SK-N-SH treated with all-trans-retinoic acid at 6 μM for 48 hours (cell line): ENCODE measurements around the gene FPGS.

Experiments used
- ATAC-seq: fragments of 200-7000 bp; cut with Tn5 transposase; 3 replicates; pipeline ENCODE4 v1.9.1; 2020; ENCODE audit warnings: mild to moderate bottlenecking, moderate library complexity
- CSDC2 ChIP-seq: fragments of 250-450 bp; sonication (Bioruptor Pico); IDR thresholded peaks from 2 replicates; pipeline ENCODE4 v1.5.0; 2020; ENCODE audit warnings: mild to moderate bottlenecking, moderate library complexity
- CSRNP3 ChIP-seq: fragments of 250-450 bp; sonication (Bioruptor Pico); IDR thresholded peaks from 2 replicates; pipeline ENCODE4 v1.5.1; 2021; ENCODE audit warnings: mild to moderate bottlenecking, moderate library complexity
- ESRRG ChIP-seq: fragments of 250-450 bp; sonication (Bioruptor Pico); IDR thresholded peaks from 2 replicates; pipeline ENCODE4 v1.6.1; 2021; ENCODE audit warnings: mild to moderate bottlenecking
- GLIS3 ChIP-seq: fragments of 250-450 bp; sonication (Bioruptor Pico); IDR thresholded peaks from 2 replicates; pipeline ENCODE4 v1.5.0; 2020; ENCODE audit warnings: mild to moderate bottlenecking, moderate library complexity
- ISL1 ChIP-seq: fragments of 250-450 bp; sonication (Bioruptor Pico); IDR thresholded peaks from 2 replicates; pipeline ENCODE4 v2.1.2; 2022; ENCODE audit warnings: mild to moderate bottlenecking, moderate library complexity
- OSR1 ChIP-seq: fragments of 250-450 bp; sonication (Bioruptor Pico); IDR thresholded peaks from 2 replicates; pipeline ENCODE4 v1.8.0; 2022; ENCODE audit warnings: moderate library complexity, mild to moderate bottlenecking, inconsistent platforms
- RARB ChIP-seq: fragments of 250-450 bp; sonication (Bioruptor Pico); IDR thresholded peaks from 2 replicates; pipeline ENCODE4 v1.8.0; 2021; ENCODE audit warnings: mild to moderate bottlenecking, moderate library complexity
- SNAI2 ChIP-seq: fragments of 250-450 bp; sonication (Bioruptor Pico); IDR thresholded peaks from 2 replicates; pipeline ENCODE4 v1.5.0; 2020; ENCODE audit warnings: mild to moderate bottlenecking, moderate library complexity
- TOX ChIP-seq: fragments of 250-450 bp; sonication (Bioruptor Pico); IDR thresholded peaks from 2 replicates; pipeline ENCODE4 v1.8.0; 2021; ENCODE audit warnings: mild to moderate bottlenecking, moderate library complexity, borderline replicate concordance
- TSHZ2 ChIP-seq: fragments of 250-450 bp; sonication (Bioruptor Pico); IDR thresholded peaks from 2 replicates; pipeline ENCODE4 v1.5.0; 2020; ENCODE audit warnings: mild to moderate bottlenecking, moderate library complexity
- ZC3H10 ChIP-seq: fragments of 250-450 bp; sonication (Bioruptor Pico); IDR thresholded peaks from 2 replicates; pipeline ENCODE4 v1.5.1; 2021; ENCODE audit warnings: mild to moderate bottlenecking, moderate library complexity
- ZFP30 ChIP-seq: fragments of 450-650 bp; formaldehyde crosslinking; IDR thresholded peaks from 2 replicates; pipeline ENCODE4 v1.5.0; 2022; ENCODE audit warnings: mild to moderate bottlenecking, moderate library complexity
- ZNF565 ChIP-seq: fragments of 450-650 bp; formaldehyde crosslinking; conservative IDR thresholded peaks from 2 replicates; pipeline ENCODE4 v1.5.0; 2020; ENCODE audit warnings: low read depth, mild to moderate bottlenecking, moderate library complexity
- ZNF70 ChIP-seq: fragments of 450-650 bp; formaldehyde crosslinking; IDR thresholded peaks from 2 replicates; pipeline ENCODE4 v1.5.0; 2020; ENCODE audit warnings: mild to moderate bottlenecking, moderate library complexity
- ZNF8 ChIP-seq: fragments of 450-650 bp; formaldehyde crosslinking; IDR thresholded peaks from 2 replicates; pipeline ENCODE4 v1.5.0; 2020; ENCODE audit warnings: mild to moderate bottlenecking, moderate library complexity
- TF ChIP-seq, protein P1 (sequence below): fragments of 250-450 bp; sonication (Bioruptor Pico); IDR thresholded peaks from 2 replicates; pipeline ENCODE4 v1.8.0; 2020; ENCODE audit warnings: mild to moderate bottlenecking, moderate library complexity, borderline replicate concordance
- TF ChIP-seq, protein P2 (sequence below): fragments of 250-450 bp; sonication (Bioruptor Pico); IDR thresholded peaks from 2 replicates; pipeline ENCODE4 v1.5.1; 2020; ENCODE audit warnings: low read depth, mild to moderate bottlenecking, moderate library complexity
- TF ChIP-seq, protein P3 (sequence below): fragments of 250-450 bp; sonication (Bioruptor Pico); IDR thresholded peaks from 2 replicates; pipeline ENCODE4 v1.8.0; 2021; ENCODE audit warnings: low read depth, mild to moderate bottlenecking, moderate library complexity, borderline replicate concordance

Gene FPGS

DNA sequence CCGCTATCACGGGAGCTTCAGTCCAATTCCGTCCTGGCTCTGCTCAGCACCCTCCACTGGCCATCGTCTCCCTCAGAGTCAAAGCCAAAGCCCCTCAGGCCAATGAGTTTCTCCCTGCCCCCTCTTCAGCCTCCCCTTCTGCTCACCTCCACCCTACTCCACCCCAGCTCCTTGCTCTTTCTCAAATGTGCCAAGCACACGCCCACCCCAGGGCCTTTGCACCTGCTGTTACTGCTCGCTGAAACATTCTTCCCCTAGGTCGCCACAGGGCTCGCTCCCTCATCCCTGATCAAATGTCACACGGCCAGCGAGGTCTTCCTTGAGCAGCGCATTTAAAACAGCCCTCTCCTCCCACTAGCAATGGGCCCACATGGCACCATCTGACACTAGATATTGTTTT lies 58.1 kb downstream of the FPGS start (continued):
- no peak for TF ChIP-seq TSHZ2 (CRISPR knock-in tag)
- no peak for TF ChIP-seq RARB

- ATAC-seq = no peak
- TF ChIP-seq ZFP30 (CRISPR knock-in tag) = no peak
- no peak for TF ChIP-seq GLIS3 (CRISPR knock-in tag)
- no peak for TF ChIP-seq CSDC2
- no peak for TF ChIP-seq SNAI2
- TF ChIP-seq TSHZ2 (CRISPR knock-in tag) = no peak
- no peak for TF ChIP-seq ZNF70 (CRISPR knock-in tag)
- no peak for TF ChIP-seq CSRNP3 (CRISPR knock-in tag)
- TF ChIP-seq, protein P1, sequence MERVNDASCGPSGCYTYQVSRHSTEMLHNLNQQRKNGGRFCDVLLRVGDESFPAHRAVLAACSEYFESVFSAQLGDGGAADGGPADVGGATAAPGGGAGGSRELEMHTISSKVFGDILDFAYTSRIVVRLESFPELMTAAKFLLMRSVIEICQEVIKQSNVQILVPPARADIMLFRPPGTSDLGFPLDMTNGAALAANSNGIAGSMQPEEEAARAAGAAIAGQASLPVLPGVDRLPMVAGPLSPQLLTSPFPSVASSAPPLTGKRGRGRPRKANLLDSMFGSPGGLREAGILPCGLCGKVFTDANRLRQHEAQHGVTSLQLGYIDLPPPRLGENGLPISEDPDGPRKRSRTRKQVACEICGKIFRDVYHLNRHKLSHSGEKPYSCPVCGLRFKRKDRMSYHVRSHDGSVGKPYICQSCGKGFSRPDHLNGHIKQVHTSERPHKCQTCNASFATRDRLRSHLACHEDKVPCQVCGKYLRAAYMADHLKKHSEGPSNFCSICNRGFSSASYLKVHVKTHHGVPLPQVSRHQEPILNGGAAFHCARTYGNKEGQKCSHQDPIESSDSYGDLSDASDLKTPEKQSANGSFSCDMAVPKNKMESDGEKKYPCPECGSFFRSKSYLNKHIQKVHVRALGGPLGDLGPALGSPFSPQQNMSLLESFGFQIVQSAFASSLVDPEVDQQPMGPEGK (CRISPR knock-in tag) = no peak
- TF ChIP-seq, protein P2, sequence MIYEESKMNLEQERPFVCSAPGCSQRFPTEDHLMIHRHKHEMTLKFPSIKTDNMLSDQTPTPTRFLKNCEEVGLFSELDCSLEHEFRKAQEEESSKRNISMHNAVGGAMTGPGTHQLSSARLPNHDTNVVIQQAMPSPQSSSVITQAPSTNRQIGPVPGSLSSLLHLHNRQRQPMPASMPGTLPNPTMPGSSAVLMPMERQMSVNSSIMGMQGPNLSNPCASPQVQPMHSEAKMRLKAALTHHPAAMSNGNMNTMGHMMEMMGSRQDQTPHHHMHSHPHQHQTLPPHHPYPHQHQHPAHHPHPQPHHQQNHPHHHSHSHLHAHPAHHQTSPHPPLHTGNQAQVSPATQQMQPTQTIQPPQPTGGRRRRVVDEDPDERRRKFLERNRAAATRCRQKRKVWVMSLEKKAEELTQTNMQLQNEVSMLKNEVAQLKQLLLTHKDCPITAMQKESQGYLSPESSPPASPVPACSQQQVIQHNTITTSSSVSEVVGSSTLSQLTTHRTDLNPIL (CRISPR knock-in tag) = no peak
- no peak for TF ChIP-seq ZNF565 (CRISPR knock-in tag)
- TF ChIP-seq, protein P3, sequence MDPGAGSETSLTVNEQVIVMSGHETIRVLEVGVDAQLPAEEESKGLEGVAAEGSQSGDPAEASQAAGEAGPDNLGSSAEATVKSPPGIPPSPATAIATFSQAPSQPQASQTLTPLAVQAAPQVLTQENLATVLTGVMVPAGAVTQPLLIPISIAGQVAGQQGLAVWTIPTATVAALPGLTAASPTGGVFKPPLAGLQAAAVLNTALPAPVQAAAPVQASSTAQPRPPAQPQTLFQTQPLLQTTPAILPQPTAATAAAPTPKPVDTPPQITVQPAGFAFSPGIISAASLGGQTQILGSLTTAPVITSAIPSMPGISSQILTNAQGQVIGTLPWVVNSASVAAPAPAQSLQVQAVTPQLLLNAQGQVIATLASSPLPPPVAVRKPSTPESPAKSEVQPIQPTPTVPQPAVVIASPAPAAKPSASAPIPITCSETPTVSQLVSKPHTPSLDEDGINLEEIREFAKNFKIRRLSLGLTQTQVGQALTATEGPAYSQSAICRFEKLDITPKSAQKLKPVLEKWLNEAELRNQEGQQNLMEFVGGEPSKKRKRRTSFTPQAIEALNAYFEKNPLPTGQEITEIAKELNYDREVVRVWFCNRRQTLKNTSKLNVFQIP (CRISPR knock-in tag) = no peak
- TF ChIP-seq RARB = no peak
- TF ChIP-seq ZC3H10 (CRISPR knock-in tag) = no peak
- TF ChIP-seq ZNF8 (CRISPR knock-in tag) = no peak
- TF ChIP-seq ISL1 = no peak
- no peak for TF ChIP-seq OSR1 (CRISPR knock-in tag)
- TF ChIP-seq TOX = no peak
- no peak for TF ChIP-seq ESRRG (CRISPR knock-in tag)
- TF ChIP-seq, all 23 proteins: peak for 0
Measured at GRCh38 chr9:127862075-127863011, 59.7 kb downstream of the FPGS start.
